GM13977 (cell line): ENCODE data around the gene DSG3.

Source experiments
- DNase-seq: peaks from one replicate; pipeline ENCODE4 v3.0.0; 2012; ENCODE audit warnings: low spot score
- CTCF ChIP-seq: IDR thresholded peaks from 2 replicates; pipeline ENCODE4 v1.5.1; 2012; ENCODE audit warnings: mild to moderate bottlenecking, control low read depth; ENCODE audit not compliant: insufficient read depth; ENCODE audit errors: extremely low read depth, missing control alignments
- in situ Hi-C: fragments of 300-500 bp; cut with MboI; formaldehyde crosslinking; loops from one replicate; pipeline ENCODE4 v1.12.0; 2022; ENCODE audit warnings: low sequenced_read_pairs, low pct_unique_long_range_greater_than_20kb, mixed read lengths, inconsistent platforms; ENCODE audit not compliant: unreplicated experiment

Gene DSG3

GRCh38 chr18:31407649-31408048 lies 39.9 kb upstream of the DSG3 start:
- peak; percentile 25 for DNase-seq
- in situ Hi-C loops = no loop called here
- no peak for TF ChIP-seq CTCF

- no peak for DNase-seq
- TF ChIP-seq CTCF = no peak
- in situ Hi-C loops = no loop called here
Measured at GRCh38 chr18:31409276-31409675, 38.3 kb upstream of the DSG3 start.

DNA sequence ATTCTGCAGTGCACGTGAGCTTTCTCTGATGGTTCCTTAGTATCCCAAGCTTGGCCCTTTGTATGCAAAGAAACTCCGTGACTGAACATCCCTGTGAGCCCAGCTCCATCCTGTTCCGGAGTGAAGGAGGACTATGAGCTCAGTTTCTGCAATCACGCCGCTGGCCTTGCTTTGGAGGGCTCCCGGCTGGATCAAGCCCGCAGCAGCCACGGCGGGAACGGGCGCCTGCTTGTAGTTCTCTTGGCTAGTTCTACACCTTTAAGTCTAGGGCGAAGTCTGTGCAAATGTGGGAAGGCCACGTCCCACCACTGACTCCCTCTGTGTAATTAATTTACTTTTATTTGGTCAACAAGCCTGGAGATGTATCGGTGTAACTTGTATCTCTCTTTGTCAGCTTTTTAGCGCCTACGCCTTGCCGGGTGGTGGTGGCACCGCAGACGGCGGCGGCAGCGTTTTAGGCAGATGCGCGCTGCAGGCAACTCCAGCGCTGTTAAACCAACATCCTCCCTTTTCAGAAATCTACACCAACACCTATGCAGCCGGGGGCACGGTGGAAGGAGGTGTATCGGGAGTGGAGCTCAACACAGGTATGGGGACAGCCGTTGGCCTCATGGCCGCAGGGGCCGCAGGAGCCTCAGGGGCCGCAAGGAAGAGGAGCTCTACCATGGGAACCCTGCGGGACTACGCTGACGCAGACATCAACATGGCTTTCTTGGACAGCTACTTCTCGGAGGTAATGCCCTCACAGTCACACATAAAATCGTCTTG lies 36.6 kb upstream of the DSG3 start:
- no peak for TF ChIP-seq CTCF
- no peak for DNase-seq
- in situ Hi-C loops = no loop called here

- DNase-seq = no peak
- TF ChIP-seq CTCF = no peak
- in situ Hi-C loops = no loop called here
Measured at GRCh38 chr18:31413137-31413536, 34.4 kb upstream of the DSG3 start.

- TF ChIP-seq CTCF = no peak
- DNase-seq = no peak
- in situ Hi-C loops = no loop called here
Measured at GRCh38 chr18:31417850-31418249, 29.7 kb upstream of the DSG3 start.

- in situ Hi-C loops = no loop called here
- DNase-seq = no peak
- TF ChIP-seq CTCF = no peak
Measured at GRCh38 chr18:31419457-31419932, 28.0 kb upstream of the DSG3 start.
